Chondrocyte (in vitro differentiated cells): ENCODE results near the gene DHX35. TPM values are rescaled to one million over a fixed set of nuclear protein-coding genes. Genes with fewer than 3 reads are reported as not detected.

ENCODE experiments used
- DNase-seq: peaks from one replicate; pipeline ENCODE4 v3.0.0; 2021; ENCODE audit warnings: mixed read lengths, low spot score
- H3K27ac Mint-ChIP-seq: one replicate; pipeline ENCODE4 v1.8.0; 2021; ENCODE audit warnings: mild to moderate bottlenecking, moderate library complexity, mixed read lengths; ENCODE audit not compliant: unreplicated experiment
- H3K27me3 Mint-ChIP-seq: 2 replicates; pipeline ENCODE4 v1.8.0; 2021; ENCODE audit warnings: low read depth, mixed read lengths
- H3K36me3 Mint-ChIP-seq: 2 replicates; pipeline ENCODE4 v1.8.0; 2021; ENCODE audit warnings: low read depth, mixed read lengths
- H3K4me1 Mint-ChIP-seq: 2 replicates; pipeline ENCODE4 v1.8.0; 2021; ENCODE audit warnings: low read depth, mild to moderate bottlenecking, mixed read lengths
- H3K4me3 Mint-ChIP-seq: one replicate; pipeline ENCODE4 v1.8.0; 2021; ENCODE audit warnings: mild to moderate bottlenecking, moderate library complexity, mixed read lengths; ENCODE audit not compliant: unreplicated experiment
- H3K9me3 Mint-ChIP-seq: 2 replicates; pipeline ENCODE4 v1.8.0; 2021; ENCODE audit warnings: low read depth, mixed read lengths
- total RNA-seq: library from RNA; stranded (reverse); gene quantifications from 3 replicates; pipeline ENCODE4 v1.2.1, GENCODE V29; 2021
- TF ChIP-seq, protein P1 (sequence below): fragments of 200-600 bp; sonication (generic); IDR thresholded peaks from 2 replicates; pipeline ENCODE4 v1.5.0; 2021; ENCODE audit warnings: antibody characterized with exemption, mild to moderate bottlenecking, moderate library complexity

DHX35 gene
- total RNA-seq, 1 donor from 2014 or later: 7.8 TPM

DNA sequence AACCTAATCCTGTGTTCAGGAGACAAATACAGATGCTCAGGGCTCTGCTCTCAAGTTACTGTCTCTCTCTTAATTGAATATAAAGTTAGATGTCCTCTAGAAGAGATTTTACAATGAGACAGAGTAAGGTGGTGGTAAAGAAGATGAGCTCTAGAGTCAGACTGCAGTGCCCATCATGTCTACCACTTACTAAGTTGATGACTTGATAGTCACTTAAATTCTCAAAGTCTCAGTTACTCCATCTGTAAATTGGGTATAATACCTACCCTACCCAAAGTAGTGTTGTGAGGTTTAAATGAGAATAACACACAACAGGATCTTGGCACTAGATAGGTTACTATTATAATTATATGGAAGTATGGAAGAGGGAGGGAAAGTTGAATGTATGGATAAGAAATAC, 1.6 kb downstream of the DHX35 start:
- no peak overlapping the region for H3K27ac Mint-ChIP-seq
- H3K27me3 Mint-ChIP-seq: no peaks in the 10 kb centered on the region
- no peaks in the 10 kb centered on the region for H3K9me3 Mint-ChIP-seq
- no peak for DNase-seq
- no peaks in the 10 kb centered on the region for H3K36me3 Mint-ChIP-seq
- no peak overlapping the region for H3K4me3 Mint-ChIP-seq
- H3K4me1 Mint-ChIP-seq: peaks cover 17% of the 10 kb centered on the region
- TF ChIP-seq, protein P1, sequence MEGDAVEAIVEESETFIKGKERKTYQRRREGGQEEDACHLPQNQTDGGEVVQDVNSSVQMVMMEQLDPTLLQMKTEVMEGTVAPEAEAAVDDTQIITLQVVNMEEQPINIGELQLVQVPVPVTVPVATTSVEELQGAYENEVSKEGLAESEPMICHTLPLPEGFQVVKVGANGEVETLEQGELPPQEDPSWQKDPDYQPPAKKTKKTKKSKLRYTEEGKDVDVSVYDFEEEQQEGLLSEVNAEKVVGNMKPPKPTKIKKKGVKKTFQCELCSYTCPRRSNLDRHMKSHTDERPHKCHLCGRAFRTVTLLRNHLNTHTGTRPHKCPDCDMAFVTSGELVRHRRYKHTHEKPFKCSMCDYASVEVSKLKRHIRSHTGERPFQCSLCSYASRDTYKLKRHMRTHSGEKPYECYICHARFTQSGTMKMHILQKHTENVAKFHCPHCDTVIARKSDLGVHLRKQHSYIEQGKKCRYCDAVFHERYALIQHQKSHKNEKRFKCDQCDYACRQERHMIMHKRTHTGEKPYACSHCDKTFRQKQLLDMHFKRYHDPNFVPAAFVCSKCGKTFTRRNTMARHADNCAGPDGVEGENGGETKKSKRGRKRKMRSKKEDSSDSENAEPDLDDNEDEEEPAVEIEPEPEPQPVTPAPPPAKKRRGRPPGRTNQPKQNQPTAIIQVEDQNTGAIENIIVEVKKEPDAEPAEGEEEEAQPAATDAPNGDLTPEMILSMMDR: no peak

DNA sequence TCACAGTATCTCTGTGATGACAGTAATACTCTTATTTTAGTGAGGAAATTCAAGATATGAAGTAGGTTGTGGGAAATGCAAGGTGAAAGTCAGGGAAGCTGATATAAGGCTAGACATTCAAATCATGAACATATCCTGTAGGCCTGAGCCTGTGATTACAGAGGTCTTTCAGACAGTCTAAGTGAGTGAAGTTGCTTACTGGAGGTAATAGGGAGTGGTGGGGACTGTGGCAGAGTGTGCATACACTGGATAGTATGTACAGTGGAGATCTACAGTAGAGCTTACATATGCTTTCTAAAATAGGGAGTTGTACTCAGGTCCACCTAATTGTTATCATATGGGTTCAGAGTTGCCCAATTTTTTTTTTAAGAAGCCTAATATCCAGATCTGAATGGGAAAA, 3.1 kb downstream of the DHX35 start:
- H3K4me3 Mint-ChIP-seq: no peak overlapping the region
- no peak for DNase-seq
- TF ChIP-seq, protein P1: no peak
- no peak overlapping the region for H3K27ac Mint-ChIP-seq
- no peaks in the 10 kb centered on the region for H3K27me3 Mint-ChIP-seq
- peaks cover 21% of the 10 kb centered on the region for H3K4me1 Mint-ChIP-seq
- no peaks in the 10 kb centered on the region for H3K9me3 Mint-ChIP-seq
- no peaks in the 10 kb centered on the region for H3K36me3 Mint-ChIP-seq

DNA sequence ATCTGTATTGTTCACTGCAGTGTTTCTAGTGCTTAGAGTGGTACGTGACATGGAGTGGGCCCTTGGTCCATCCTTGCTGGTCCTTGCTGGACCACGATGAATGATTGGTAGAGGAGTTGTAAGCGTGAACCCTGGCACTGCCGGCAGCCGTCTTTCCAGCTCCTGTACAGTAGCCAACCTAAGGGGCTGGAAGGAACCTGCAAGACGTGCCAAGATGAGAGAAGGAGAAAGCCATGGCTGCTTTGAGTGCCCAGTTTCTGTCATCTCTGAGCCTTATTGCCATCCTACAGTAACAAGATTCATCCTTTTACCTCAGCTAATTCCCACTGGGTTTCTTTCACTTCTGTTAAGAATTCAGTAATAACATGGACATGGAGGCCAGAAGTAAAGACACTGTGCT, 5.9 kb downstream of the DHX35 start:
- peaks cover 13% of the 10 kb centered on the region for H3K4me1 Mint-ChIP-seq
- no peaks in the 10 kb centered on the region for H3K9me3 Mint-ChIP-seq
- H3K27ac Mint-ChIP-seq: no peak overlapping the region
- TF ChIP-seq, protein P1: no peak
- peaks cover 6% of the 10 kb centered on the region for H3K36me3 Mint-ChIP-seq
- no peak overlapping the region for H3K4me3 Mint-ChIP-seq
- DNase-seq: no peak
- H3K27me3 Mint-ChIP-seq: no peaks in the 10 kb centered on the region

DNA sequence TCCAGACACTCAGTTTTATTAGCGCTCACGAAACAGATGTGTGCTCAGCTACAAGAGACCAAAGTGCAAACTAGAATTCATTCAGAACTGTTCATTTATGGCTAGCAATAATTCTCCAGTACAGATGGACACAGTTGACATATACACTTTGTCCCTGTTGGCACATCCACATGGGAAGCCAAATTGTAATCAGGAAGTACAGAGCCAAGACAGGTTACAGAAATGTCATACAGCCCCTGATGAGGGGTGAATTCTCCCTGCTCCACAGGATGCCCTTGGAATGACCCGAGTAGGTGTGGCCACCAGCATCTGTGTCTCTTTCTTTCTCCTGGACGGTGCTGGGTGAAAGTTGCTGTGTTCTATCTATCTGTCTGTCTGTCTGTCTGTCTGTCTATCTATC, 7.6 kb downstream of the DHX35 start:
- TF ChIP-seq, protein P1: no peak
- Mint-ChIP-seq H3K27me3 (no peaks in the 10 kb centered on the region), H3K36me3 (peaks cover 8% of the 10 kb centered on the region), H3K4me3 (no peak overlapping the region), H3K4me1 (peaks cover 19% of the 10 kb centered on the region), H3K9me3 (no peaks in the 10 kb centered on the region), H3K27ac (peak overlapping the region; percentile 63)
- no peak for DNase-seq

DNA sequence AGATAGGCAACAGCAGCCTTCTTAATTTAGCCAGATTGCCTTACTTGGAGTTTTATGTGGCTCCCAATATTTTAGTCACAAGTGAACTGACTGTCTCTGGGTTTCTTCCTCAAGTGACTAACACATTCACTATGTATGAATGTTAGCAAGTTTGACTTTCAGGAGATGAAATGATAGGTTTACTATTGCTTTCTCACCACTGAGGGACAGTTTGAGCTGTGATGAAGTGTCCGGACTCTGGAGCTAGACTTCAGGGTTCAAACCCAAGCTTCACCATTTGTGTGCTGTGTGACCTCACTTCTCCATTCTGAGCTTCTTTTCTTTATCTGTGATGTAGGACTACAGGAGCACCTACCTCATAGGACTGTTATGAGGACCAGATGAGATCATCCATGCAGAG, 8.2 kb downstream of the DHX35 start:
- no peaks in the 10 kb centered on the region for H3K27me3 Mint-ChIP-seq
- H3K4me3 Mint-ChIP-seq: no peak overlapping the region
- TF ChIP-seq, protein P1: no peak
- H3K4me1 Mint-ChIP-seq: peaks cover 19% of the 10 kb centered on the region
- no peaks in the 10 kb centered on the region for H3K9me3 Mint-ChIP-seq
- H3K27ac Mint-ChIP-seq: peak overlapping the region; percentile 74
- DNase-seq: no peak
- H3K36me3 Mint-ChIP-seq: peaks cover 8% of the 10 kb centered on the region
